ENCODE measurements around the gene HEXD.
"Not testable (repeated sequence)": the region's sequence is repeated elsewhere in the genome, so short reads cannot be mapped to it uniquely, and the experiment has no call there.

HEXD gene

GRCh38 chr17:82440991-82441627, 23.0 kb downstream of the HEXD start:
- no peak for DNase-seq (ENCODE audit: low read depth in 2 of 2)

GRCh38 chr17:82441691-82442487, 23.7 kb downstream of the HEXD start:
- no peak for DNase-seq (ENCODE audit: low read depth in 2 of 2)

GRCh38 chr17:82442643-82443464, 24.7 kb downstream of the HEXD start:
- no peak for DNase-seq (ENCODE audit: low read depth in 2 of 2)

- no peak for DNase-seq (ENCODE audit: low read depth in 2 of 2)
These were observed 25.5 kb downstream of the HEXD start for GRCh38 chr17:82443465-82444283.

GRCh38 chr17:82444284-82444893, 26.2 kb downstream of the HEXD start:
- DNase-seq (ENCODE audit: low read depth in 2 of 2): no peak

- DNase-seq (ENCODE audit: low read depth in 2 of 2): no peak
These were observed 26.9 kb downstream of the HEXD start for GRCh38 chr17:82444941-82445521.

- no peak for DNase-seq (ENCODE audit: low read depth in 2 of 2)
These were observed 27.4 kb downstream of the HEXD start for GRCh38 chr17:82445542-82445941.

GRCh38 chr17:82446124-82446523, 28.0 kb downstream of the HEXD start:
- no peak for DNase-seq (ENCODE audit: low read depth in 2 of 2)

GRCh38 chr17:82446649-82447048, 28.5 kb downstream of the HEXD start:
- DNase-seq (ENCODE audit: low read depth in 2 of 2): no peak

GRCh38 chr17:82447876-82448275, 29.7 kb downstream of the HEXD start:
- DNase-seq (ENCODE audit: low read depth in 2 of 2): no peak

GRCh38 chr17:82449131-82449882, 31.2 kb downstream of the HEXD start:
- DNase-seq (ENCODE audit: low read depth in 2 of 2): peak; percentile 47 to 48

GRCh38 chr17:82449883-82450356, 31.8 kb downstream of the HEXD start:
- peak in 1 of 2 donors; percentile 32 for DNase-seq (ENCODE audit: low read depth in 2 of 2)

GRCh38 chr17:82450357-82451106, 32.4 kb downstream of the HEXD start, which contains the start of gene CYBC1:
CYBC1 (minus strand) TSS chr17:82450752; CDS start chr17:82449254, 1,498 bp downstream.
- peak; percentile 91 to 96 for DNase-seq (ENCODE audit: low read depth in 2 of 2)

GRCh38 chr17:82452162-82452561, 34.0 kb downstream of the HEXD start:
- no peak for DNase-seq (ENCODE audit: low read depth in 2 of 2)

- not testable (repeated sequence) for DNase-seq (ENCODE audit: low read depth in 2 of 2)
These were observed 35.0 kb downstream of the HEXD start for GRCh38 chr17:82453151-82453550.

- not testable (repeated sequence) for DNase-seq (ENCODE audit: low read depth in 2 of 2)
These were observed 35.6 kb downstream of the HEXD start for GRCh38 chr17:82453706-82454105.

GRCh38 chr17:82457073-82457928, 39.2 kb downstream of the HEXD start:
- no peak for DNase-seq (ENCODE audit: low read depth in 2 of 2)

- no peak for DNase-seq (ENCODE audit: low read depth in 2 of 2)
These were observed 39.7 kb downstream of the HEXD start for GRCh38 chr17:82457929-82458178.
